ENCODE measurements around the gene COMMD3. TPM values are rescaled to one million over a fixed set of nuclear protein-coding genes. Genes with fewer than 3 reads are reported as not detected.
"Not testable (repeated sequence)": the region's sequence is repeated elsewhere in the genome, so short reads cannot be mapped to it uniquely, and the experiment has no call there.

COMMD3 gene
- total RNA-seq = 83.5 TPM
- long read RNA-seq, transcript COMMD3-201 (8 exons, 1,342 nt) = major isoform, 90 of 99 reads
- long read RNA-seq, partial matches to known transcripts = 3 of 99 reads
- long read RNA-seq, other reads (novel, unspliced or antisense) = 4 of 99 reads

DNA sequence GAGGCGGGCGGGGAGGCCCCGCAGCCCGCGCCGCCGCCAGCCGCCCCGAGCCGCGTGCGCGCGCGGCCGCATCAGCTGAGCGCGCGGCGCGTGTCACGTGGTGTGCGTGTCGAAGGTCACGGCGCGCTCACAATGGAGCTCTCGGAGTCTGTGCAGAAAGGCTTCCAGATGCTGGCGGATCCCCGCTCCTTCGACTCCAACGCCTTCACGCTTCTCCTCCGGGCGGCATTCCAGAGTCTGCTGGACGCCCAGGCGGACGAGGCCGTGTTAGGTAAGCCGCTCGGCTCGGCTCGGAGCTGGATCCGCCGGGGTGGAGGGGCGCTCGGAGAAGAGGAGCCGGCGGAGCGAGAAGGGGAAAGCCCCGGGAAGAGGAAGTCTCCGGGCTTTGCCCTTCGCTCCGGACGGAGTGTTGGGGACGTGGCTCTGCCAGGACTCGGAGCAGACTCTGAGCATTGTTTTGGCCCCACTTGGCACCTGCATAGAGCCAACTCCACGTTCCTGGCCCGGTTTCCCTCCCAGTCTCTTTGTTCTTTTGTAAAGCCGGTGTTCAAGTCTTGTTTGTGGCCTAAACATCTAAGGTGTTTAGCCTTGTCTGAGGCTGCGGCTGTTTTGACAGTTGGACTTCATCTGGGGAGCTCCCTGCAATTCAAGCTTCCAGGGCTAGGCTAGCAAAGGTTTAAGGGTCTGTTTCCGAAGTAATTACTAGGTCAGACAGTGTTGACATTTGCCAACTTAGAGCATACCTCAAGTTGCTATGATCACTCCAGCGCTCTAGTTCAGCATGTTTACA is at the start of gene COMMD3:
TSS of gene COMMD3 (plus strand) at position 103 of the 790 bp plus-strand sequence. CDS start at position 133, 30 bp downstream.
- DNase-seq = peak; percentile 94
- intact Hi-C loops (cut with micrococcal nuclease) = loop anchor here (5.0 to 10.0 kb wide), 2 partner anchors 64 to 92 kb away; no protein-coding TSS in a partner anchor
- peak; percentile 91 for ATAC-seq

DNA sequence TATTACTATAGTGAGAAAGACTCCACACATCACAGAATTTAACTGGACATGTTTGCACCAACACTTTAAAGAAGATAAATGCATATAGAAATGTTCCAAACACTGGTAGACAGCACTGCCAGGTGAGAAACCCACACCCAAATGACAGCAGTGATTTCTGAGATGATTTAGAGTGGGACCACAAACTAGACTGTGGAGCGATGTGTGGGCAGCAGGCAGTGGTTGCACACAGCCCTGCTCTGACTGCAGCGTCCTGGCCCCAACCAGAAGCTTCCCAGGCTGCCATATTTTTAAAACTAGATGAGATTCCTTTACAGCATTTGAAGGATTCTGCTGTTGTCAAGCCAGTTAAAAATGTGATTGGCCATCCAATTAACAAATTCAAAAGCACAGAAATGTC is 47.7 kb upstream of the COMMD3 start:
- intact Hi-C loops (cut with micrococcal nuclease) = no loop called here
- no peak for DNase-seq
- no peak for ATAC-seq

DNA sequence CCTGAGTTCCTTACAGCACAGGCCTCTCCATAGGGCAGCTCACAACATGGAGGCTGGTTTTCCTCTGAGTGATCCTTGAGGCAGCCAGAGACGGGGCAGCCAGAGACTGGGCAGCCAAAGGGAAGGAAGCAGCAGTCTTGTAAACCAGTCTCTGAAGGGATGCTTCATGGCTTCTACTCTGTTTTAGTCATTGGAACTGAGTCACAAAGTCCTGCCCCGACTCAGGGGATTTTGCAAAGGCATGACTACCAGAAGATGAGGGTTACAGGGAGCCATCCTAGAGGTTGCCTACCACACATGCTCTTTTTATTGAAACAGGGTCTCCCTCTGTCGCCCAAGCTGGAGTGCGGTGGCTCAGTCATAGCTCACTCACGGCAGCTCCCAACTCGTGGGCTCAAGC is 44.4 kb upstream of the COMMD3 start:
- no peak for ATAC-seq
- intact Hi-C loops (cut with micrococcal nuclease) = no loop called here
- DNase-seq = no peak

DNA sequence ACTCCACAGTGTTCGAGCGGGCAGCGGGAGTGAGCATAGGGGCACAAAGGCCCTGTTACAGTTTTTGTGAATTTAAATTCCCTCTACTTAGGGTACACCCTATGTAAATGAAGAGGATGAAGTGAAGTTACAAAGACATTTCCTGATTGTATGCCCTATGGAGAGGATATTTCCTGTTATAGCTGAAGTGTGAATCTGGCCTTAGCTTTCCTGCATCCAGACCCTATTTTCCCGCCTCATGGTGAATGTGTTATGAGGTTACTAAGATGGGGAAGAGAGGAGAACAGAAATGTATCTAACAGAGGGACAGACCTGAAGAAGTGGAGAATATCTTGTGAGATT is 37.8 kb upstream of the COMMD3 start:
- DNase-seq = no peak
- intact Hi-C loops (cut with micrococcal nuclease) = no loop called here
- no peak for ATAC-seq

DNA sequence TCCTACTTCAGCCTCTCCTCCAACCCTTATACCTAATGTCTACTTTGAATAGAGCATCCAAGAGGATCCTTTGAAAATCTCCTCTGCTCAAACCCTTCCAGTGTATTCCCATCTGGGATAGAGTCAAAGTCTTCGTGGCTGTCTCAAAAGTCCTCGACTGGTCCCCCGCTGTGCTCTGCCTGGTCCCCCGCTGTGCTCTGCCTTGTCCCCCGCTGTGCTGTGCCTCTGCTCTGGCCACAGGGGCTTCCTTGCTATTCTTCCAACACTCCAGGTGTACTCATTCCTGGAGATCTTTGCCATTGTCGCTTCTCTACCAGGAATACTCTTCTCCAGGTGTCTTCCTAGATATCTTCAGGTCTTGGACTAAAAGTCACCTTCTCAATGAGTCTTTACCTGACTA is 36.1 kb upstream of the COMMD3 start:
- intact Hi-C loops (cut with micrococcal nuclease) = no loop called here
- ATAC-seq (no peak), DNase-seq (no peak)

DNA sequence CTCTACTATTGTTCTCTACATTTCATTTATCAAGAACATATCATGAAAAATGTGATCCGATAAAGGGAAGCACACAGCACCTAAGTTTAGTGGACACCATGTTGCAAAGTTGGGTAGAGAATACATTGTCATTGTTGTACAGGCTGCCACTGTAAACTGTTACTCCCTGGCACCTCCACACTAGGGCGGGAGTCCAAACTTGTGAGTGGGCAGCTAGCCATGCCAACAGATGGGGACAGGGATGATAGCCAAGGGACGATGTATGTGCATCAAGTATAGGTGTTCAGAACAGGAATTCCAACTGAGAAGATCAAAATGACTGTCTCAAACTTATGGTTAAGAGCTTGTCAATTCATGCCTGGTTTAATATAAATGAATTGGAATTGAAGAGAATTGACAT is 31.1 kb upstream of the COMMD3 start:
- intact Hi-C loops (cut with micrococcal nuclease) = no loop called here
- DNase-seq = peak; percentile 44
- ATAC-seq = peak; percentile 61

DNA sequence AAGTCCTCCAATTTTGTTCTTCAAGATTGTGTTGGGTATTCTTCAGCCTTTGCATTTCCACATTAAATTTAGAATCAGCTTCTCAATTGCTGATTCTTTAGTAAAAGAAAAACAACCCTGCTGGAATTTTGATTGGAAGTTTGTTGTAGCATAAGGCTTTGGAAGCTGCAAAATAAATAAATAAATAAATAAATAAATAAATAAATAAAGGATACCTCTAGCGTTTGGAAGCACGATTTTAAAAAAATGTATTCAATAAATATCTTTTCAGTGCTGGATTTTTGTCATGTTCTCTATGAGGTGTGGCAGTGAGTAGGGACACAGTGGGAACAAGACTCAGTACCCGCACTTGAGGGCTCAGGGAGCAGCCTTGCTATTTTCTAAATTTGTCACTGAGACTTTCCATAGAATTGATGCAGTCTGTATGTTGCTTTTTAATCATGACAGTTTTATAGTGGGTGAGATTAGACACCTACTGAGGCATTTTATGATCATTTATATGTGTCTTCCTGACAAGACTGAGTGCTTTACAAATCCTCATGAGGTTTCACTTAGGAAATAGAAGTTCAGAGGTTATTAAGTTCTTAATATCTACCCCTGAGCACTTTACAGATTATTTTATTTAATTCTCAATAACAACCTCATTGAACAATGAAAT is 22.3 kb upstream of the COMMD3 start:
- no peak for ATAC-seq
- intact Hi-C loops (cut with micrococcal nuclease) = no loop called here
- no peak for DNase-seq

DNA sequence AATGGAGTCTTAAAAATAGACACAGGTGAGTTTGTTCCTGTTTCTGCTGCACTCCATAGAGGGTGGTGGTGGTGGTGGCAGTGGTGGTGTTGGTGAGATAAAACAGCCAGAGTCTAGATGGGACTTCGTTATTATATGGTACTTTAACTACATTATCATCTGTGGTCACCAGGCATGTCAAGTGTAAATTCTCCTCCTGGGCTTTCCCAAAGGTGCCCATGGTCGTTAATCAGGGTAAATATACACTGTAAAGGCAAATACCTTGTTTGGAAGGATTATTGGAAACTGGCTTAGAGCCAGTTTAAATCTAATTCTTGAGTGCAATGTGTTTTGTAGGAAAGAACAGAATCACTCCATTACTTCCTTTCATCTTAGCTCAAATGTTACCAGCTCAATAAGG is 21.5 kb upstream of the COMMD3 start:
- DNase-seq = no peak
- intact Hi-C loops (cut with micrococcal nuclease) = no loop called here
- no peak for ATAC-seq

DNA sequence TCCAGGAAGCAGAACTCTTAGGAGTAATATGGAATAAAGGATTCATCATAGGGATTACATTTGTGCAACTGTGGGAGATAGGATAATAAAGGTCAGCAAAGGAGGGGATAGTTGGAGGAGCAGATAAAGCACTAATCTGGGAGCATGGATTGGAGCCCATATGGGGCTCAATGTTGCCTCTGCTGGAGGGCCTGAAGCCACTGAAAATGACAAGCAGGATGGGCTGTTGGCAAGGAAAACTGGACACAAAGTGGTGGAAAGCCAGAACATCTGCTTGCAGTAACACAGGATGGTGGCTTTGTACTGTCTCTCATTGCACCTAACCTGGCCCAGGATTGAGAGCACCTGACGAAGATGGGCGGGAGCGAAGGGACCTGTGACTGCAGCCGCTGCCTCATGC is 15.0 kb upstream of the COMMD3 start:
- DNase-seq (no peak), ATAC-seq (no peak)
- intact Hi-C loops (cut with micrococcal nuclease) = no loop called here

DNA sequence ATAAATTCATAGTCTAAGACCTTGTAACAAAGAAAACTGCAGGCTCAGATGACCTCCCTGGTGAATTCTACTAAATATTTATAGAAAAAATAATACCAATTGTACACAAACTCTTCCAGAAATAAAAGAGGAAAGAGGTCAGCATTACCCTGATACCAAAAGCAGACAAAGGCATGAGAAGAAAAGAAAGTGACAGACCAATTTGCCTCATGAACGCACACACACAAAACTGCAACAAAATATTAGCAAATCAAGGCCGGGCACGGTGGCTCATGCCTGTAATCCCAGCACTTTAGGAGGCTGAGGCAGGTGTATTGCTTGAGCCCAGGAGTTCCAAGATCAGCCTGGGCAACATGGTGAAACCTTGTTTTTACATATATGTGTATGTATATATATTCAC is 12.7 kb upstream of the COMMD3 start:
- intact Hi-C loops (cut with micrococcal nuclease) = no loop called here

DNA sequence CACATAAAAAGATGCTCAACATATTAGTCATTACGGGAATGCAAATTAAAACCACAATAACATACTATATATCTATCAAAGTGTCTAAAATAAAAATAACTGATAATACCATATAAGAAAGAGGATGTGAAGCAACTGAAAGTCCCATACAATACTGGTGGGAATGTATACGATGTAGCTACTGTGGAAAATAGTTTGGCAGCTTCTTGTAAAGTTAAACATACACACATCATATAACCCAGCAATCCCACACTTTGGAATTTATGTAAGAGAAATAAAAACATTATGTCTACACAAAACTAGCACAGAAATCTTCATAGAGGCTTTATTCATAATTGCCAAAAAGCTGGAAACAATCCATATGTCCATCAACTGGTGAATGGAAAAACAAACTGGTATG is 10.5 kb upstream of the COMMD3 start:
- DNase-seq (no peak), ATAC-seq (no peak)
- intact Hi-C loops (cut with micrococcal nuclease) = no loop called here

More for the DNA sequence above, 12.7 kb upstream of the COMMD3 start:
- DNase-seq (no peak), ATAC-seq (no peak)

DNA sequence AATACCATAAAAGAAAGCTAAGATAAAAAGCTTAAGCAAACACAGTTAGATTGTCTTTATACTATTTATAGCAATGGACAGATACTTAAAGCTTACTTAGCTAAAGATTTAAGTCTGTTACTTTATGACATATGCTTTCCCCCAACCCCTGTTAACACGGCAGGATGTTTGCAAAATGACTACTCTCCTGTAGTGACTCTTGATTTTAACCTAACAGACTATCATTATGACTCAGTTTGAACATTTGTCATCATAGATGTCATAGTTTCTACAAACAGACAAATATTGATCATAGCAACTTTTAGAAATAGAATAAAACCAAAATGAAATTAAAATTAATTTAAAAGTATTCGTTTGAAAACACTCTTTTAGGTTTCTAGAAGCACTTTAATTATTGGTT is 7.8 kb upstream of the COMMD3 start:
- intact Hi-C loops (cut with micrococcal nuclease) = no loop called here
- DNase-seq (no peak), ATAC-seq (no peak)

DNA sequence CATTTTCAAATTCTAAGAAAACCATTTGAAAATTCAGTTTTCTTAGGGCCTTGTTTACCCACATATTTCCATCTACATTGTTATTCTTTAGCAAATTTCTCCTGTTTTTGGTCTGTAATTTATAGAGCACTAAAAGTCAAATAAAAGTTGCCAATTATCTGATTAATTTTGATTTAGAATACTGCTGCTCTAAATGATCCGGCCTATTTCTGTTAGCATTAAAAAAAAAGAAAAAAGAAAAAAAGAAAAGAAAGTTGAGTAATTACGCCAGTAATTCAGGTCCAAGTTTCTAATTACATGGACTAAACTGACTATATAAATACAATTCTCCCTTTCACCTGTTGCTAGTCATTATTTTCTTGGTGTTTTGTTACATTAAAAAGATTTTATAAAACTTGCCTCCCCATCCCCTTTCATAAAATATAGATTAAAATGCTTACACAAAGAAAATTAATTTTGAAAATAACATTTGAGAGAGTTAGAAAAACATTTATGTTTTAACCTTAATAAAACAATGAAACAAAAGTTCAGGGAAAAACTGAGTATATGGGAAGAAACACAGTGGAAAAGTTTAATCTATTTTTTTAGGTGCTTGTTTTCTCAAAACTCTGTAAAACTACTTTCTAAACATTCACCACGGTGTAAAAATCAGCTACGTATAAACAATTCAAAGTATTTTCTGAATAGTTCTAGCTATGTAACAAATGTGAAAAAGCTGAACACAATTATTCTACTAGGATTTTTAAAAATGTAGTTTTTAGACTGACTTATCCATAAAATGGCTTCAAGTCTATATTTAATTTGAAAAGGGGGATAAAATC is 6.8 kb upstream of the COMMD3 start:
- DNase-seq (no peak), ATAC-seq (no peak)
- intact Hi-C loops (cut with micrococcal nuclease) = no loop called here

DNA sequence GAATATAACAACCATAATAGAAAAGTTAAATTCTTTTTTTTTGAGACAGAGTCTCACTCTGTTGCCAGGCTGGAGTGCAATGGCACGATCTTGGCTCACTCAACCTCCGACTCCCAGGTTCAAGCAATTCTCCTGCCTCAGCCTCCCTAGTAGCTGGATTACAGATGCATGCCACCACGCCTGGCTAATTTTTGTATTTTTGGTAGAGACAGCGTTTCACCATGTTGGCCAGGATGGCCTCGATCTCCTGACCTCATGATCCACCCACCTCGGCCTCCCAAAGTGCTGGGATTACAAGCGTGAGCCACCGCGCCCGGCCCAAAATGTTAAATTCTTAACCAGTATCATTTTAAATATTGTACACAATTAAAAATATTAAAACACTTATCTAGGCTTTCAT is 6.2 kb upstream of the COMMD3 start:
- intact Hi-C loops (cut with micrococcal nuclease) = loop anchor here (10.0 kb wide), 1 partner anchor 85 kb away; no protein-coding TSS in a partner anchor
- not testable (repeated sequence) for DNase-seq, ATAC-seq

DNA sequence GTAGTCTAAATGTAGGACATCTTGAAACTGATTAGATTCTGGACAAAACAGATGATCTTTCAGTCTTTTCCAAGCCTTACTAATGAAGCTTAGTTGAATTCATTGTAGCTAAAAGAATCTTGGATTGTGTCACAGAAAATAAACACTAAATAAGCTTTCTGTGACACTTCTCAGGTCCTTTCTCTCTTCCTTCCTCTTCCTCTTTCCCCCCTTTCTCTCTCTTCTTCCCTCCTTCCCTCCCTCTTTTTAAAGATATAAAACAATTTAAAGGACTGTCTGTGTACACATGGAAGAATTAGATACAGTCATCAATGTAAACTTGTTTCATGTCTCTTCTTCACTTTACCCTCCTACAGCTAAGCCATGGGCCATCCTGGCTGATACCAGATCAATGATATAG is 5.3 kb upstream of the COMMD3 start:
- ATAC-seq (no peak), DNase-seq (no peak)
- intact Hi-C loops (cut with micrococcal nuclease) = loop anchor here (10.0 kb wide), 1 partner anchor 86 kb away; no protein-coding TSS in a partner anchor

DNA sequence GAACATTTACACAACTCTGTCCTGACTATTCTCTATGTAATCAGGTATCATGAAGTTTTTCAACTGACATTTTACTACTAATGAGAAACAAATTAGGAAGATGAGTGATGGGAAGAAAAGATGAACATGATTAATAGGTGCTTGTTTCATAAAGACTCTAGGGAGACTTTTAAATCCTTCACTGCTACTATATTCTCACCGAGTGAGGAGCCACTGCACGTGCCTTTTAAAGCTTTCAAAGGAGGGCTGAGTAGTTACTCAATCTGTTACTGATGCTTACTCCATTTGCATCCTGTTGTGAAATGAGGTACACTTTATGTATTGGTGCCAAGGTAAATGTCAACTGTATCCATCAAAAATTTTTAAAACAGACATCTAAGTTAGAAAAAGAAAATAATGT is 1.3 kb upstream of the COMMD3 start:
- intact Hi-C loops (cut with micrococcal nuclease) = loop anchor here (5.0 to 10.0 kb wide), 2 partner anchors 63 to 90 kb away; no protein-coding TSS in a partner anchor
- ATAC-seq (no peak), DNase-seq (no peak)

DNA sequence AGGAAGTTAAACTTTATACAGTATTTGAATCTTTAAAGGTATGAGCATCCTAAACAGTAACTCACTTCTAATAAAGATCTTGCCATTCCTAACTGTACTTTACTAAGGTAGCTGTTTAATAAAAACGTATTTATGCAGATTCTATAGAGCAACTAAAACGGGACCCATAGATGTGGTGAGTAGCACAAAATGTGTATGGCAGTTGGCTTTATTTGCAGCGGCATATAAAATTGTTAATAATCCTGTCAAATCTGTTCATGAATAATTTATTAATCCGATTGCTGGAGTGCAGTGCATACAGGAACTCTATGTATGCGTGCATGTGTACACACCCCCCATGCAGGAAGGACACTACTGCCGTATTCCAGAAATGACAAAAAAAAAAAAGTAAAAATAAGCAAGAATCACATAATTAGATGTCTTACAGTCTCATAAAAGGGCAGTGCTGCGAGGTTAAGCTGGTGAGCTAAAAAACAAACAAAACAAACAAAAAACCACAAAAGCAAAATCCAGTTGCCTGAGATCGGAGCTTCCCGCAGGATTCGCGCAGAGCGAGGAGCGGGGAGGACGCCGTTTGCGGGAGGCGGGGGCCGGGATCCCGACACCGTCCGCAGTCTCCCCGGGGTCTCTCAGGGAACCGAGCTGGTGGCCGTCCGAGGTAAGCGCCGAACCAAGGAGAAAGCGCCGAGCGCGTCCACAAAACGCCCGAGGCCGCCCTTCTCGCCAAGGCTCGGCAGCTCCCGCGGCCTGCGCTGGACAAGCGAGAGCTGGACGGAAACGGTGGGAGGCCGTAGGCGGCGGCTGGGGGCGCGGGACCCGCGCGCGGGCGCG is 518 bp upstream of the COMMD3 start:
- ATAC-seq (peak; percentile 11), DNase-seq (no peak)
- intact Hi-C loops (cut with micrococcal nuclease) = loop anchor here (5.0 to 10.0 kb wide), 2 partner anchors 63 to 91 kb away; no protein-coding TSS in a partner anchor

DNA sequence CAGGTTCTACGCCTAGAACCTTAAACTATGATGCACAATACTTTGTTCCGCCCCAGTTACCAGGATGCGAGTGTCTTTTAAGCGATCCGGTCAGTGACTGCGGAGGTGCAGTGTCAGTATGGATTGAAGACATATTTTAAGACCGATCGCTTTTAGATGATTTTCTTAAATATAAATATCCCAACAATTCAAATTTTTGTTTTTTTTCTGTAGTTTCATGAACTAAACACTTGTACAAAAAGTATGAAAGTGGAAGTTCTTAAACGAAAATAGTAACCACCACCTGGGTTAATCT is 835 bp downstream of the COMMD3 start:
- intact Hi-C loops (cut with micrococcal nuclease) = loop anchor here (5.0 to 10.0 kb wide), 2 partner anchors 65 to 92 kb away; no protein-coding TSS in a partner anchor
- ATAC-seq (peak; percentile 1), DNase-seq (no peak)
